ENCODE results near the gene CHN1.

Gene CHN1

DNA sequence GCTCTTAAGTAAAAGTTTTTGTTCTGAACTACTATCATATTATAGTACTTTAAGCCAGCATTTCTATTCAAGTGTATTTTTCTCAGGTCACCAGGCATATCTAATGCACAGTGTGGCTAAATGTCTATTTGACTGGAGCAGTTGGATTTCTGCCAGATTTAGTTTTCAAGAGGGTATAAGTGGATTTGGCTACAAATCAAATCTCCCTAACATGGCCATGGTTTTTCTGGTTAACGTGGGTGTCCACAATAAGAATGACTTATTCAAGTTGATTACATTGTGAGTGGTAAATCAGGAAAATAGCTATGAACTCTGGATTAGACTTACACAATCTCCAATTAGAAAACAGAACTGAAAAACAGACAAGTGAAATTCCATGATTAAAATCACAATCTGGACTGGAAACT is 5.7 kb upstream of the CHN1 start:
- DNase-seq (ENCODE audit: low spot score), result no peak

DNA sequence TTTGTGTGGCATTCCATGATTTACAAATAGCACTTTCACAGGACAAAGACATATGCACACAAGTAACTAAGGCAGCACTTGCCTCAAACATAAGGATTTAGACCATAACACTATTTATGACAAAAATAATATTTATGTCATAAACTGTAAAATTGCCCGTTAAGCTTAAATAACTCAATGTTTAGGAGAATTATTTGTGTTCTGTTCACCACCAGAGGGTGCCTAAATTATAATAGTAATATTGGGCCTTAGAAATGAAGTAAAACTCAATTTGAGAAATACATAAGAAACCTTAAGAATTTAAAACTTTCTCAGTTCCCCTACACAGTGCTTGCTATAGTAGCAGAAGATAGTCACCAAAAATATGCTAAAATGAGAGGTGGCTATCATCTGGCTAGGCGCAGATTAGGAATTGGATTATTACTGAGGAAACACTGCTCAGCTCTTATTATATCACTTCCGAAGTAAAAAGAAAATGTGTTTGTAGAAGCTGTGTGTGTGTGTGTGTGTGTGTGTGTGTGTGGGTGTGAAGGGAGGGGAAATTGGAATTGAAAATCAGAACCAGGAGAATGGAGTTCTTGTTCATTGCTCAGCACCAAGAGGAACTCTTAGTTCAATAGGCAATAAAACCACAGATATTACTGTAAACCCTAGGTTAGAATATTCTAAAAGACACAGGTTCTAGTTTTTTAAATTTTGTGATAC is 4.9 kb upstream of the CHN1 start:
- DNase-seq (ENCODE audit: low spot score), result no peak

DNA sequence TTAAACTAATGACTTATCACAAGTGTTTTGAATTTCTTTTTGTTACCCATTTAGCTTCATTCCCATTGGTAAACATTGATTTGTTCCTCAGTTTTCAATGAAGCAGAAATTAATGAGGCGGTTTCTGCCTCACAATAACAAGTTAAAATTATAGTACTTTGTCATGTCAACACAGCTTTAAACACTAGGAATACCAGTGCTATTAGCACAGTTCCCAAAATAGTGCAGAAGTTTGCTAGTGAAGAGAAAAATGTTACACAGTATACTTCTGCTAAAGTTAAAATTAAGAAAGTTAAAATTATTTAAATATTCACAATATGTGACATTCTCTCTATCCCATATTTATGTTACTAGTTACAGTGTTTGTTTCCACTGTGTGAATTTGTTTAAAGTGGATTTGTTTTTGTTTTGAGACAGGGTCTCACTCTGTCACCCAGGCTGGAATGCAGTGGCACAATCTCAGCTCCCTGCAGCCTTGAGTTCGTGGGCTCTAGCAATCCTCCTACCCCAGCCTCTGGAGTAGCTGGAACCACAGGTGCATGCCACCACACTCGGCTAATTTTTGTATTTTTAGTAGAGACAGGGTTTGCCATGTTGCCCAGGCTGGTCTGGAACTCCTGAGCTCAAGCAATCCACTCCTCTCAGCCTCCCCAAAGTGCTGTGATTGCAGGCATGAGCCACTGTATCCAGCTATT is 3.8 kb upstream of the CHN1 start:
- DNase-seq (ENCODE audit: low spot score), result no peak

DNA sequence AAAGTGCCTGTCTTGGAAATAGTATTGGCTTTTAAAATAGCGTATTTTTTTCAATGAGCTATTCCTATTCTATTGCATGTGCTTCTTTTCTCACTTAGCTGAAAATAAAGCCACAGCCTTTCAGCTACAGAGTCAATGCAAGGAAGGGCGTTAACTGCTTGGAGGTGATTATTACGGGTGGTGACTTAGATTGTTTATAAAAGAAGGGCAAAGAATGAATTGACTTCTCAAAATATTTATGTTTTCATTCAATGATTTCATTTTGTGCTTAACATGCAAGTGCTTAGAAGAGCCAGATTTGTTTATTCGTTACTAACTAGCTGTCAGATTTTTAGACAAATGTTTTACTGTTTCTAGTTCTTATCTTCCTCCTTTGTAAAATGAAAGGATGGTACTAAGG is 2.8 kb upstream of the CHN1 start:
- DNase-seq (ENCODE audit: low spot score), result no peak

DNA sequence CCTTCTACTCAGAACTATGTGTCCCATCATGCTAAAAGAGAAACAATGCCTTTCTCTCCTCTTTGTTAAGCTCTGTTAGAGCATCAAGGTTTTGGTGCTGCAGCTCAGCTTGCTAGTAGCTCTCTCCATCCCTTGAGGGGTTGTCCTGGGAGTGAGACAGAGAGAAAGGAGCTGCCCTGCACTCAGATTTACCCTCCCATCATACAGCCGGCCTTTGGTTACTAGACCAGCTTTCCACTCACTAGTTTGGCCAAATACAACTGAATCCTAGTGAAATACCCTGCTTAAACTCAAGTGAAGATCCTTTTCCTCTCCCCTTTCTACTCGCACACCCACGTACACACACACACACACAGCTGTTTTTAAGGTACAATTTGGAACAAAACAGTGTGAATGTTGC is 2.3 kb upstream of the CHN1 start:
- no peak for DNase-seq (ENCODE audit: low spot score)

DNA sequence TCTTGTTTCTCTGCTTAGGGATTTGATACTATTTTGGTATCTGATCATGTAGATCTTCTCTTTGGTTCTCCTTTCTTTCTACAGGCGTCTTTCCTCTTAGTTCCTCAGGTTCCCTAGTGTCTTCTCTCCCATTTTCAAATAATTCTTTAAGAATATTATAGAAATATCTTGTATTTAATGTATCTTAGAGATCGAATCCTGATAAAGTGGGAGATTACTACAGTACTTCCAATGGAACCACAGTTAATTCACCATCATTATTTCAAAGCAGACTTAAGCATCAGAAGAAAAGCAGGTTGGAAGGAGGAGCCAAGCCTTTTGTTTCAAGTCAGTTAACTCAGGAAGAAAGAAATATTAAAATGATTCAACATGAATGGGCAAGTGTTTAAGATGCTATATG is 1.1 kb upstream of the CHN1 start:
- DNase-seq (ENCODE audit: low spot score), result no peak

- no peak for DNase-seq (ENCODE audit: low spot score)
These were observed 618 bp upstream of the CHN1 start for GRCh38 chr2:175005733-175006264.

GRCh38 chr2:175004730-175004979 is 526 bp downstream of the CHN1 start:
- DNase-seq (ENCODE audit: low spot score), result no peak

- DNase-seq (ENCODE audit: low spot score), result no peak
These were observed 1.1 kb downstream of the CHN1 start for GRCh38 chr2:175003875-175004729.

- DNase-seq (ENCODE audit: low spot score), result no peak
These were observed 2.5 kb downstream of the CHN1 start for GRCh38 chr2:175002547-175003274.

- no peak for DNase-seq (ENCODE audit: low spot score)
These were observed 3.6 kb downstream of the CHN1 start for GRCh38 chr2:175001566-175001965.

DNA sequence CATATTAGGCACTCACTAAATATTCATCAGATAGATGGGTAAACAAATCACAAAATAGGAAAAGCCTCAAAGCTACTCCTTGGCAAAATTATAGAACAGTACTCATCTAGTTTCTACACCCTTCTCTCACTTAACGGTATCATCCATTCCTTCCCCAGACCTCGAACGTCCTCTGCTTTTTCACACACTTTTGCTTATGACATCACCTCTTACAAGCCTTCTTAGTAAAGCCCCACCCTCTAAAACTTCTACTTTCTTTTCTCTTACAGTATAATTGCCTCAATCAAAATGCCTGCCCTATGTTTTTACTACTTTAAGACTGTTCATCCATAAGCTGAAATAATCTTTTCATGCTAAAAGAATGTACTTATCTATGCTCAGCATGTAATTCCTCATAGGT is 8.1 kb downstream of the CHN1 start:
- DNase-seq (ENCODE audit: low spot score), result no peak

GRCh38 chr2:174996622-174997021 is 8.6 kb downstream of the CHN1 start:
- DNase-seq (ENCODE audit: low spot score), result no peak

DNA sequence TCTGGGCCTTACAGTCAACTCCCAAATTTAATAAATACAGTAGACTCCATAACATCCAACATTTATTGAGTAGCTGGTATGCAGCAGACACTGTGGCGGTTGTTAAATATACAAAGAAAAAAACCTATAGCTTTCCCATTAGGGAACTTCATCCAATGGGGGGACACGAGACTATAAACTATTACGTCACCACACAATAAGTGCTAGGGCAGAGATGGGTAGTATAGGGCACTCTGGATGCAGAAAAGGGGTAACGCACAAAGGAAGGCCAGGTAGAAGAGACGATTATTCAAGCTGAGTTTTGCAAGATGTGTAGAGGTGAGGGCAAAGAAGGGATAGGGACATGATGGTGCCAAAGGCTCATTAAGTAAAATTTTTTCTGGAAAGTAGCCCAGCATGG is 10.8 kb downstream of the CHN1 start:
- no peak for DNase-seq (ENCODE audit: low spot score)

GRCh38 chr2:174992886-174993285 is 12.3 kb downstream of the CHN1 start:
- no peak for DNase-seq (ENCODE audit: low spot score)

DNA sequence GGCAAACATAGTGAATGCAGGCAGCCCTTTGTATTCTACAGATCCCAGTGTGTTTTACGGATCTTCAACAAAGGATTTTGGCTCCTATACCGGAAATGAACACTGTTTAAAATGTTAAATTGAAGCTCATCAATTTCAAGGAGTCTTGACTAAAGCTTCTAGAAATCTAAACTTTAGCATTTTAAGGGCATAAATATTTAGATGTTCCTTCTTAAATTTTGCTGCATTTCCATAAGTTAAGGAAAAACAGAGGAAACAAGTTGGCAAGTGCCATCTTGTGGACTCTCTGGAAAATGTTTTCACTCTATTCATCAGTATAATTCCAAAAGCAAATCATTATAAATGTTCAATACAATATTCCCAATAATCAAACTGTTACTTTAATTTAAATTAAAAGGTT is 19.6 kb downstream of the CHN1 start:
- no peak for DNase-seq (ENCODE audit: low spot score)

GRCh38 chr2:174984561-174984960 is 20.6 kb downstream of the CHN1 start:
- DNase-seq (ENCODE audit: low spot score), result no peak

- DNase-seq (ENCODE audit: low spot score), result no peak
These were observed 23.9 kb downstream of the CHN1 start for GRCh38 chr2:174981331-174981730.

DNA sequence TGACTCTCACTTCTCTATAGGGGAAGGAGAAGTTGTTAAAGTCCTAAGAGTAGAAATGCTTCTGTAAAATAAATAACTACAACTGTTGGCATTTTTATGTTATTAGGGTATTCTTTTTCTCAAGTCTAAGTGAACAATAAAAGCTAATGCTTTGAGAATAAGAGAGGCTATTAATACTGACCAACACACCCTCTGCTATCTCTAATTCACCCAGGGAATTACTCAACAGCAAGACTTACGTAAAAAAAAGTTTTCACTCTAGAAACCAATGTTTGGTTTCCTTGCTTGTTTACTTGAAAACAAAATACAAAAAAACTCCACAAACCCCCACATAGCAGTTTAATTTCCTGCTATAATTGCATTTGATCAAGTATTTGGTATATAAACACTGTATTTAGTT is 25.2 kb downstream of the CHN1 start:
- no peak for DNase-seq (ENCODE audit: low spot score)

GRCh38 chr2:174977364-174977763 is 27.8 kb downstream of the CHN1 start:
- DNase-seq (ENCODE audit: low spot score), result no peak

- no peak for DNase-seq (ENCODE audit: low spot score)
These were observed 31.1 kb downstream of the CHN1 start for GRCh38 chr2:174974131-174974530.

DNA sequence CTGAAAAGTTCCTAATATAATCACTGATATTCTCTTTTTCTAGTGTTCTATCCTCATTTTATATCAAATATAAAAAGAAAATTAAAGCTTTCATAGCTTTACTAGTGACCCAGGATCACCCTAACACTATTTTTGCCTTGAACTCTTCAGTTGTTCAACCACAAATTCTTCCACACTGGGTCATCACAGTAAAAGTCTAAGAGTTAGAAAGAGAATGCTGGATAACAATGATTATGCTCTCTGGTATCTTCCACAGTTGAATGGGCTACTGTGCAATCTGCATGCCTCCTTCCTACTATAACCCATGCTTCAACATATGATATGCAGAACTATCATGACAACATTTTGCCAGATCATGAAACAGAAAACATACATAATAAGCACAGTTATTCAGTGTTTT is 32.3 kb downstream of the CHN1 start:
- DNase-seq (ENCODE audit: low spot score), result no peak

Data from putamen (tissue), 1 donor.